Karpas-422 (cell line): ENCODE data around the gene NRN1. TPM values are rescaled to one million over a fixed set of nuclear protein-coding genes. Genes with fewer than 3 reads are reported as not detected.
"Not testable (repeated sequence)": the region's sequence is repeated elsewhere in the genome, so short reads cannot be mapped to it uniquely, and the experiment has no call there.

Experiments
- DNase-seq: peaks from one replicate; pipeline ENCODE4 v3.0.0-alpha.2; 2015
- H2AFZ ChIP-seq: fragments of 200-600 bp; sonication (generic); 2 replicates; pipeline ENCODE4 v1.6.1; 2014; ENCODE audit warnings: antibody characterized with exemption, low read length, mixed read lengths
- H3K27ac ChIP-seq: fragments of 200-600 bp; sonication (generic); 2 replicates; pipeline ENCODE4 v1.5.1; 2014; ENCODE audit warnings: mild to moderate bottlenecking, low read length, moderate library complexity
- H3K27me3 ChIP-seq: fragments of 200-600 bp; sonication (generic); 2 replicates; pipeline ENCODE4 v1.6.1; 2014; ENCODE audit warnings: low read length, mixed read lengths
- H3K36me3 ChIP-seq: fragments of 200-600 bp; sonication (generic); 2 replicates; pipeline ENCODE4 v1.6.1; 2014; ENCODE audit warnings: low read length, mixed read lengths; ENCODE audit not compliant: insufficient read depth
- H3K4me1 ChIP-seq: fragments of 200-600 bp; sonication (generic); 2 replicates; pipeline ENCODE4 v1.6.1; 2014; ENCODE audit warnings: mild to moderate bottlenecking, low read length, mixed read lengths
- H3K4me2 ChIP-seq: fragments of 200-600 bp; sonication (generic); 2 replicates; pipeline ENCODE4 v1.6.1; 2014; ENCODE audit warnings: low read length, low read depth, mild to moderate bottlenecking; ENCODE audit not compliant: poor library complexity, severe bottlenecking
- H3K4me3 ChIP-seq: fragments of 200-600 bp; sonication (generic); 2 replicates; pipeline ENCODE4 v1.5.1; 2014; ENCODE audit warnings: mild to moderate bottlenecking, antibody characterized with exemption, low read length, mixed read lengths
- H3K79me2 ChIP-seq: fragments of 200-600 bp; sonication (generic); 2 replicates; pipeline ENCODE4 v1.6.1; 2014; ENCODE audit warnings: mild to moderate bottlenecking, low read length, mixed read lengths
- H3K9ac ChIP-seq: fragments of 200-600 bp; sonication (generic); 2 replicates; pipeline ENCODE4 v1.6.0; 2014; ENCODE audit warnings: low read length
- H3K9me2 ChIP-seq: fragments of 200-600 bp; sonication (generic), shearing (Covaris generic); replicated peaks from 2 replicates; pipeline ENCODE4 v1.6.0; 2014; ENCODE audit warnings: mild to moderate bottlenecking, low read length, moderate library complexity; ENCODE audit not compliant: insufficient read depth
- H3K9me3 ChIP-seq: fragments of 300-700, 200-600 bp; sonication (generic); 2 replicates; pipeline ENCODE4 v1.6.1; 2014; ENCODE audit warnings: low read length, mixed read lengths
- H4K20me1 ChIP-seq: fragments of 200-600 bp; sonication (generic); 2 replicates; pipeline ENCODE4 v1.6.1; 2014; ENCODE audit warnings: mild to moderate bottlenecking, antibody characterized with exemption, low read length, low read depth; ENCODE audit not compliant: insufficient read depth
- total RNA-seq: library from RNA; depleted of rRNA; stranded (reverse); fragments of >200 nt; shearing (Covaris generic); gene quantifications from 2 replicates; pipeline ENCODE4 v1.2.3, GENCODE V29; 2014; ENCODE audit warnings: low replicate concordance

The NRN1 gene
- total RNA-seq, 1 experiment from 2014 or later = 6.3 TPM

DNA sequence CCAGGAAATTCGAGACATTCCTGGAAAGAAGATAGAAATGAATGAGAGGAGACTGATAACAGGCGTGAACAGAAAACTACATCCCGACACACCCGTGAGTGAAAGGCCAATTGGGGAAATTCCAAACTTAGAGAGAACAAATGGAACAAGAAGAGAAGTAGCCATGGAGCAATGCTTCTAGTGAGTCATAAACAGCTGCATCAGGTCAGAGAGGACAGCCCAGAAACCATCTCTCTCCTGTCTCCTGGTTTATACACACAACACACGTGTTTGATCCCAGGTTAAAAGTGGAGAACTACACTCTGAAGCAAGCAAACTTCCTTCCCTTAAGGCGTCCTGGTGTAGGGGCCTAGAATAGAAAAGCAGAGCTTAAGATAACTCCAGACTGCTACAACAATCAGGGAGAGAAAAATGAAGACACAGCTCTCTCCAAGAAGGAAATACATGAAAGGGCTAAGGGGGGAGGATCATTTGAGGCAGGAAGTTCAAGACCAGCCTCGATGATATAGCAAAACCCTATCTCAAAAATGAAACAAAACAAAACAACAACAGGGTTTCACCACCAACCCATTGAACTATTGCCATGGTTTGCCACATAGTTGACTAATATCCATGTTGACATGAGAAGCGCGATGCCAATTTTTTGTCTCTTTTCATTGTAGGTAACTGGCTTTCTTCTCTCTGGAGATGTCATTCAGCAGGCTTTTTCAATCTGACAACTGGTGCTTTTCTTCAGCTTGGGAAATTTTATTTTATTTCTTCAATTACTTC, 26.9 kb downstream of the NRN1 start:
- H3K4me1 ChIP-seq = no peaks in the 10 kb centered on the region
- no peaks in the 10 kb centered on the region for H3K36me3 ChIP-seq
- no peak overlapping the region for H3K9ac ChIP-seq
- DNase-seq = peak; percentile 17
- H3K4me3 ChIP-seq = no peak overlapping the region
- no peaks in the 10 kb centered on the region for H3K9me3 ChIP-seq
- H2AFZ ChIP-seq = no peak overlapping the region
- H3K27me3 ChIP-seq = no peaks in the 10 kb centered on the region
- H3K27ac ChIP-seq = no peak overlapping the region
- no peaks in the 10 kb centered on the region for H3K9me2 ChIP-seq
- no peaks in the 10 kb centered on the region for H3K79me2 ChIP-seq
- H3K4me2 ChIP-seq = no peak overlapping the region
- H4K20me1 ChIP-seq = 0 out of 2 replicates have a peak, but pooled peaks cover 4% of the 10 kb centered on the region

DNA sequence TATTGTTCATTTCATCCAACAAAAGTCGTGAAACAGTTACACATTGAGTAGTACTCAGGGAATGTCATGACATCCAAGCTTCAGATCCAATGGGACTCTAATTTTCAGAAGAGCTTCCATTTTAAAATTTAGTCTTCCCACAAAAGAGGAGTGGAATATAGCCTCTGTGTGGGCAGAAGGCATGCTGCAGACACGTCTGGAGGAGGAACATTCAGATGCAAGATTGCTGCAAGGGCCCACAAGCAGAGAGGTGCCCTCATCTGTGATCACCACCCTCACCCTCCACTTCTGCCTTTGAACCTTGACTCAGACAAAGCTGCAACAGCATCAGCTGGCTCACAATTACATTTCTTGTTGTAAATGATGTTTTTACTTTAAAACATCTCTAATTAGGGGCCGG, 29.9 kb downstream of the NRN1 start:
- Histone ChIP-seq H3K9me3 (no peaks in the 10 kb centered on the region), H3K36me3 (no peaks in the 10 kb centered on the region), H3K4me1 (no peaks in the 10 kb centered on the region), H2AFZ (no peak overlapping the region), H3K9me2 (no peaks in the 10 kb centered on the region), H3K79me2 (no peaks in the 10 kb centered on the region), H3K9ac (no peak overlapping the region), H3K4me2 (no peak overlapping the region), H4K20me1 (0 out of 2 replicates have a peak, but pooled peaks cover 4% of the 10 kb centered on the region), H3K27me3 (no peaks in the 10 kb centered on the region), H3K27ac (no peak overlapping the region), H3K4me3 (no peak overlapping the region)
- peak; percentile 1 for DNase-seq

DNA sequence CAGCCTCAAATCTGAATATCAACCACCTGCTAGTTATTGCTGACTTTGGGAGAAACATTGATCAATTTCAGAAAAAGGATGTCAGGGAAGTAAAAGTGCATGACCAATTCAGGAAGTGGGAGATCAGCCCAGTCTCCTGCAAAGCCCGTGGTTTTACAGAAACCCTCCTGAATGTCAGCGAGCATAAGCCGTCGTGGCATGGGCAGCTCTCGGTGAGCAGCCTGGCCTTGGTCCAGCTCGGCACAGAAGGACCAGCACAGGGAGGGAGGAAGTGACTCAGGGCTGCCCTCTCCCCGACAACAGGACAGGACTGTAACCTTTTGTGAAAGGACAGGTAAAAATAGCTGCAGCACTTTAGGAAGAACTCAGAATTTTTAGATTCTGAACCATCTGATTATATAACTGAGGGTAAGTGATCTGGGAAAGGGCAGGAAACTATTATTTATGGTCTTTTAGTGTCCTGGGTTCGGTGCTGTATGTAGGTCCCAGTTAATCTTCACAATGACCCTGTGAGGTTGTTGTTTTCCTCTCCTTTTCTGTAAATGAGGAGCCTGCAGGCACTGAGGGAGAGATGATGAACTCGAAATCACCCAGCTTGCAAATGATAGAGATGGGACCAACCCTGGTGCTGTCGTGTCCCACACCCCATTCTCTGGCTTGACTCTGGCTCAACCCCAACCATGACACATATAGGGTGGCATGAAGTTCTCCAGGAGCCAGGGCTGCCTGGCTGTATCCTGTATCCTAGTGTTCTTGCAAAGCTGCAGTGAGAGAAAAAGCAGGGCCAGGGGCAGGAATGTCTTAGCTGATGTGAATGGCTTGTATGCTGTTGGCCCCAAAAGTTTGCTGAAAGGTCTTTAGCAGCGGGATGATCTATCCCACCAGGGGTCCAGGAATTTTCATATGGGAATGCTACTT, 37.6 kb downstream of the NRN1 start:
- no peaks in the 10 kb centered on the region for H3K79me2 ChIP-seq
- no peaks in the 10 kb centered on the region for H3K36me3 ChIP-seq
- H2AFZ ChIP-seq = no peak overlapping the region
- H3K4me3 ChIP-seq = no peak overlapping the region
- H3K9me2 ChIP-seq = no peaks in the 10 kb centered on the region
- no peak overlapping the region for H3K9ac ChIP-seq
- H4K20me1 ChIP-seq = no peaks in the 10 kb centered on the region
- H3K4me1 ChIP-seq = no peaks in the 10 kb centered on the region
- no peak overlapping the region for H3K27ac ChIP-seq
- H3K4me2 ChIP-seq = no peak overlapping the region
- DNase-seq = peak; percentile 27
- H3K27me3 ChIP-seq = no peaks in the 10 kb centered on the region
- H3K9me3 ChIP-seq = no peaks in the 10 kb centered on the region

DNA sequence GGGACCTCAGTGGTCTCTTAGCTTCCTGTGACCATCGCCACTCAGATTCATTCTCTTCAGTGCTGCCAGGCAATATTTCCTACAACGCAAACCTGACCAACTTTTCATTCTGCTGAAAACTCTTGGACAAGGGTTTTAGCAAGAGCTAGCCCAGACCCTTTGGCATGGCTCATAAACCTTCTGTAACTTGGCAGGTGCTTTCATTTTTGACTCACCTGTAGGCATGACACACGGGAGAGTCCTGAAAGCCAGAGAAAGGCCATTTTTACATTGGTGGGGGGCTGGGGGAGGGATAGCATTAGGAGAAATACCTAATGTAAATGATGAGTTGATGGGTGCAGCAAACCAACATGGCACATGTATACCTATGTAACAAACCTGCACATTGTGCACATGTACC, 38.7 kb downstream of the NRN1 start:
- not testable (repeated sequence) for H3K4me2 ChIP-seq, H4K20me1 ChIP-seq, H3K9ac ChIP-seq

DNA sequence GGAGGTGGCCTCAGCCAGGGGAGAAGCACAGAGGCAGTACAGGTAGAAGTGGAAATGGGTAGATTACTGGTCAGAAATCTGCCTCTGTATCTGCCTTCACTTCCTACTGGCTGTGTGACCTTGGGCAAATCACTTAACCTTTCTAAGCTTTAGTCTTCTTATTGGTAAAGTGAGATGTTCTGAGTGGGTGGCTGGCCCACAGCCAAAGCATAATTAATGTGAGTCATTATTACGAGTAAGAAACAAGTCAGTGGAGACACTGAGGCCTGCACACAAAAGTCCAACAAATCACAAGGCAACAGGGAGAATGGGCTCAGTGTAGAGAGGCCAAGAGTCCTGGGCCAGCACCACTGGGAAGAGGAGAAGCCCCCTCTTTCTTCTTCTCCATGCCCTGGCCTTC, 39.1 kb downstream of the NRN1 start:
- H3K36me3 ChIP-seq = no peaks in the 10 kb centered on the region
- no peaks in the 10 kb centered on the region for H3K79me2 ChIP-seq
- H3K4me2 ChIP-seq = no peak overlapping the region
- no peaks in the 10 kb centered on the region for H3K9me2 ChIP-seq
- no peak overlapping the region for H3K4me3 ChIP-seq
- H3K27me3 ChIP-seq = no peaks in the 10 kb centered on the region
- H2AFZ ChIP-seq = no peak overlapping the region
- H3K4me1 ChIP-seq = no peaks in the 10 kb centered on the region
- H3K27ac ChIP-seq = no peak overlapping the region
- no peak overlapping the region for H3K9ac ChIP-seq
- H3K9me3 ChIP-seq = no peaks in the 10 kb centered on the region
- H4K20me1 ChIP-seq = no peaks in the 10 kb centered on the region
- DNase-seq = peak; percentile 30

More for the DNA sequence above, 38.7 kb downstream of the NRN1 start:
- not testable (repeated sequence) for H3K27ac ChIP-seq, H2AFZ ChIP-seq, H3K79me2 ChIP-seq, H3K4me3 ChIP-seq, H3K27me3 ChIP-seq, H3K9me2 ChIP-seq, H3K4me1 ChIP-seq, H3K9me3 ChIP-seq, H3K36me3 ChIP-seq
- DNase-seq = peak; percentile 29

DNA sequence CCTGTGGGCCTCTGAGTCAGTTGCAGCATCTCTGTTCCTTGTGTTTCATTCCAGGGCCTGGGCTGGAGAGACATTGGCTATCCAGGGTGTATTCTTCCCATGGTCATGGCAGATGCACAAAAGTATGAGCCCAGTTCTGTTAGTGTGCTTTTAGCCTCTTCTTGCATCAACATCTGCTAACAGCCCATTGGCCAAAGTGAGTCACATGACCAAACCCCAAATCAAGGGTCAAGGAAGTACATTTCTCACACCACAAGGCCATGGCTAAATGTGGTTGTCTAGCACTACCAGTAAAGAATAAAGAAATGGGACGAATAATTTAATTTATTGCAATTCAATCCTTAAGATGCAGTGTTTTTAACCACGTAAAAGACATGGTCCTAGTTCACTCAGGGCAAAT, 43.9 kb downstream of the NRN1 start:
- Histone ChIP-seq H3K4me3 (no peak overlapping the region), H3K27me3 (no peaks in the 10 kb centered on the region), H2AFZ (no peak overlapping the region), H3K27ac (no peak overlapping the region), H3K36me3 (no peaks in the 10 kb centered on the region), H3K79me2 (no peaks in the 10 kb centered on the region), H3K9ac (no peak overlapping the region), H3K4me2 (no peak overlapping the region), H3K9me2 (no peaks in the 10 kb centered on the region), H4K20me1 (no peaks in the 10 kb centered on the region), H3K4me1 (no peaks in the 10 kb centered on the region), H3K9me3 (no peaks in the 10 kb centered on the region)
- no peak for DNase-seq

DNA sequence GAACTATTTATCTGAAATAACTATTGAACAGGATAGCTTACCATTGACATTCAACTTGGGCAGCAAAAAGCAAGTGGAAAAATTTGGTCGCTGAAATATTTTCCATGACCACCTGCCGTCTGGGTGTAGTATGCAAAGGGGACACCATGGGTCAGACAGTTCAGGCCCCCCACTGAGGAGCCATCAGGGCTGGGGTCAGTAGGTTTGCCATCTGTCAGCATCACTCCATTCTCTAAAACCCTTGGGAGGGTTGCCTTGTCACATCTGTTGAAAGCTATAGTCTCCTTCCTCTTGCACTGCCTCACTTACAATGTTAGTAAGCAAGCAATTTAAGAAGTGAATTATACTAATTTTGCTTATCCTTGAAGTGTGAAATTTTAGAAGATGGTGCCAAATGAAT, 44.9 kb downstream of the NRN1 start:
- no peaks in the 10 kb centered on the region for H4K20me1 ChIP-seq
- H3K79me2 ChIP-seq = no peaks in the 10 kb centered on the region
- no peaks in the 10 kb centered on the region for H3K36me3 ChIP-seq
- H3K4me3 ChIP-seq = no peak overlapping the region
- no peak overlapping the region for H3K9ac ChIP-seq
- H3K27me3 ChIP-seq = no peaks in the 10 kb centered on the region
- H2AFZ ChIP-seq = no peak overlapping the region
- no peaks in the 10 kb centered on the region for H3K9me2 ChIP-seq
- H3K27ac ChIP-seq = no peak overlapping the region
- no peak overlapping the region for H3K4me2 ChIP-seq
- no peaks in the 10 kb centered on the region for H3K9me3 ChIP-seq
- DNase-seq = no peak
- no peaks in the 10 kb centered on the region for H3K4me1 ChIP-seq

DNA sequence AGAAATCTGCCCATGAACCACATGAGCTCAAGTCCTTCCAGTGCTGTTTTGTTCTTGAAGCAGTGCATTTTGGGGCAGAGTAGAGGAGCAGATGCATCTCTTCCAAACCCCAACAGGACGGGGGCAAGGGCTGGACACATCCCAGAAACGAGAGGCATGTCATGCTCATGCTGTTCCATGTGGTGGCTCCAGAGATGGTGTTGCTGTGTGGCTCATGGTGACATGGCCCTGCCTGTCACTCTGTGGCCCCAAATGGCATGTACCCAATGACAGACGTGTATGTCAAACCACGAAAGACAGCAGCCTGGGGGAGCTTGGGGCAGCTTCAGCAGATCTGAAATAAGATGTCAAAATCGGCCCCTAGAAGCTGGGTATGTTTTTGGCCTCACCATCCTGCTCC, 46.3 kb downstream of the NRN1 start:
- no peak for DNase-seq

More for the DNA sequence above, 46.3 kb downstream of the NRN1 start:
- Histone ChIP-seq H3K4me2 (no peak overlapping the region), H3K27ac (no peak overlapping the region), H3K9me3 (no peaks in the 10 kb centered on the region), H3K79me2 (no peaks in the 10 kb centered on the region), H4K20me1 (no peaks in the 10 kb centered on the region), H3K27me3 (no peaks in the 10 kb centered on the region), H3K36me3 (no peaks in the 10 kb centered on the region), H3K4me3 (no peak overlapping the region), H3K9me2 (no peaks in the 10 kb centered on the region), H3K9ac (no peak overlapping the region), H2AFZ (no peak overlapping the region), H3K4me1 (no peaks in the 10 kb centered on the region)
